Measurements from ENCODE around the gene CCR1.
"Not testable (repeated sequence)": the region's sequence is repeated elsewhere in the genome, so short reads cannot be mapped to it uniquely, and the experiment has no call there.

CCR1 gene

GRCh38 chr3:46163556-46164041, 44.5 kb downstream of the CCR1 start:
- no peak for DNase-seq

- DNase-seq, result no peak
Observed at GRCh38 chr3:46162975-46163555, 45.0 kb downstream of the CCR1 start.

GRCh38 chr3:46157685-46158084, 50.4 kb downstream of the CCR1 start:
- DNase-seq, result not testable (repeated sequence)

DNA sequence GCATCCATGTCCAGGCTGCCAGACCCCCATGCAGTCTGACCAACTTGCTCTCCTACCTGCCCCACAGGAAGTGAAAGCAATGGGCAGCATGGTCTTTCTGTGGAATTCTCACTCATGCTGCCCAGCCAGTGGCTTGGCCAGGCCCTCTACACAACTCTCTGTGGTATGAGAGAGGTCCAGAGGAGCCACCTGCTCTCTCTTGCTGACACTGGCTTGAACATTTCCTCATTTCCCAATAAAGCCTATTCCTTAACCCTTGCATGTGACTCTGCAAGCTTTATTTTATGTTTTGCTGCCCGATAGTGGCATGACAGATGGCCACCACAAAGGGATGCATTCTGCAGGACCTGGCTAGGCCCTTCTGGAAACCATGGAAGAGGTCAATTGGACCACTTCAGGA, 53.8 kb downstream of the CCR1 start:
- no peak for DNase-seq
